OCI-M2 (cell line): Measurements from ENCODE around the gene MDC1.
"Not testable (repeated sequence)": the region's sequence is repeated elsewhere in the genome, so short reads cannot be mapped to it uniquely, and the experiment has no call there.

Experiments used
- DNase-seq: peaks from one replicate; lab custom pipeline; 2025; ENCODE audit not compliant: unreplicated experiment; lab: John Stamatoyannopoulos, UW

MDC1 gene

GRCh38 chr6:30683183-30683979 is 33.7 kb downstream of the MDC1 start:
- no peak for DNase-seq

GRCh38 chr6:30682143-30683117 is 34.7 kb downstream of the MDC1 start:
- peak; percentile 73 for DNase-seq

DNA sequence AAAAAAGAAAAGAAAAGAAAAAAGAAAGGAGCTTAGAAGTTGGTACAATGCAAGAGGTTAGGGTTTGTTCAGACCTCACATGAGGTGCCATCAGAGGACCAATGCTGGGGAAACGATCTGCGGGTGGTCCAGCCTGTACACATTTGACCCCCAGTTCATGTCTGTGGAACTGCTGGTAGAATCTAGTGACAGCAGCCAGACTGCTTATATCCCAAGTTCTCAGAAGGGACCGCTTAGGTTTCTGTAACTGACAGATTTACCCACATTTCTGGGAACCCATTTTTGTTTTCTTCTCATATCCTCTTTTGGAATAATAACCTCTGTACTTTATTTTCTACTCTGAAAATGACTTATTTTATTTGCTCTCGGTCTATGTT is 35.3 kb downstream of the MDC1 start:
- no peak for DNase-seq

DNA sequence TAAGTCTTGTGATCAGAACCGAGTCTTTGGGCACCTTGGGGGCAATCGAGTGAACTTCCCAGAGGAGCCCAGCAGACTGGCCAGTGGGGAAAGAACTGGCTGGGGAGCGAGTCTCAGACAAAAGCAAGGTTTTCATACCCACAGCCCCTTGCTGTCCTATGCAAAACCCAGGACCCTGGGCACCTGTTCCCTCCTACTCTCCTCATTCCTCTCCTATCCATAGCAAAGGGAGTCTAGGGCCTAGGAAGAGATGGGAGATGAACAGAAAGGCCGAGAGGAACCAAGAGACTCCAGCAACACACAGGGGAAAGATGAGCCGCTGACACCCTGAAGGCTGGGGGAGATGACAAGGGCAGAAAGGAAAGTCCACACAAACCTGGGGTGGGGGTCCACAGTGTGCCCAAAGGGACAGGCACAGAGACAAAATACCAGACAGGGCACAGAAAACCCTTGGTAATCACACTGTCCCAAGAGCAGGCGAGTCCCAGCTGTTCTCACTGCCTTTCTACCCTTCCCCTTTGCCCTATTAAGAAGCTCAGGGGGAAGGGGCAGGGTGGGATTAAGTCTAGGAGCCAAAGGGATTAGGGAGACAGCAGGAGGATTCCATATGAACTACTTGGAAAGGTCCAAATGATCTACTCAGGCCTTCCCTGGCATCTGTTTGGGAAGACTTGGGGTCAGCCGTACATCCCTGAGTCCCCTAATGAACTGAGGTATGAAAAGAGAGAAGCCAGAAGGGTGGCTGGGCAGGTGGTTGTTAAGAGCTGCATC is 37.1 kb downstream of the MDC1 start:
- DNase-seq: no peak

DNA sequence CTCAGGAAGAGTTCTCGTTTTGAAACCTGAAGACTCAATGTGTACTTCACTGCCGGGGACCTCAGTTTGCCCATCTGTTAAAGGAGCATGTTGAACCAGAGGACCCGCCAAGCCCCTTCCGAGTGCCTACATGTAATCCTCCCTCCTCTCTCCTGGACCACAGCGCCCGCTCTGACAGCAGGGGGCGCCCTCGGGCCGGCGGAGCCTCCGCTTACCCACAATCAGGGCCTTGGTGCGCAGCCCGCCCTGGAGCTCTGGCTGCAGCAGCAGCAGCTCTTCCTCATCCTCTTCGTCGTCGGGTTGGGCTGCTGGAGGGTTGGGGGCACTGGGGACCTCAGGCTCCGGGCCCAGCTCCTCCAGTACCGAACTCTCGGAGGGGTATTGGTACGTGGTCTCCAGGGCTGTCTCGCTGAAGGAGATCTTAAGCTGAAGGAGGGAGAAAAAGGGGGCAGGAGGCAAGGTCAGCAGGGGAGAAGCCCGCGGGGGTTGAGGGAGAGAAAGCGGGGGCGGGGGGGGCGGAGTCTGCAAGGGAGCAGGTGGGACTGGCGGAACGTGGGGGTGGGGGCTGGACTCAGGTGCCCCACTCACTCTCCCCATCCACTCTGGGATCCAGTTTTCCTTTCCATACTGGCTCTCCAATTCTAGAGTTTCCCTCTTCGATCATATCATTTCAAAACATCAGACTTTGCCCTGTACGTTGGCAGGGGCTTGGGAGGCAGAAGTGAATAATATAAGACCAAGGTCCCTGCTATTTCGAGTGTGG is 37.9 kb downstream of the MDC1 start:
- DNase-seq: no peak

- no peak for DNase-seq
Observed at GRCh38 chr6:30676660-30677285, 40.3 kb downstream of the MDC1 start.

DNA sequence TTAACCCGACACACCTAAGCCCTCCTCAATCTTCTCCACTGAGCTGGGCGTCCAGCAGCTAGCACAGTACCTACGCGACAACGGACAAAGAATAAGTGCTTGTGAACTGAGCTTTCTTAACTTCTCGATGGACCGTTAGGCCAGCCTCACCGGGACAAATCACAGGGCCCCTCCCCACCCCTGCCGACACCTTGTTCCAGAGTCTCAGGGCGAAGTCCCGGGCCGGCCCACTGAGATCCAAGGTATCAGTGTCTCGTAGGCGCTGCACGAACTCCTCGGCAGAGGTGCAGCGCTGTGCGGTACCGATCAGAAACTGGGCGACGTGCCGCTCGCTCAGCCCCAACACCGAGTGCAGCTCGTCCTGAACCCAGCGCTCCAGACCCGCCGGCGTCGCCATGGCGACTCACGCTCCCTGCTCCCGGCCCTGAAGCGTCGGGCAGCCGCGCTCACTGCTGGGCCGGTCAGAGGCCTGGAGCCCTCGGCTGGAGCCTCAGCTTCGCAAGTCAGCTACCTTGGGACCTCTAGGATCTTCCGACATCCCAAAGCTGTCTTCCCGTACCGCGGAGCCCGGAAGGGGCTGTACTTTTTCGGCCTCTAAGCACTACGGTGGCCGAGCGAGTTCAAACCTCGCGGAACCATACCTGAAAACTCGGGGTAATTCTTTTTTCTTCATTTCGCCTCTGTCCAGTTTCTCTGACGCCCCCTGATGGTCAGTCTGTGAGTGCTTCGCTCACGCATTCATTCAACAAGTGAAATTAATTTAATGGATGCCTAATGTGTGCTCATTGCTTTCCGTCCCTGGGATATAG is 44.4 kb downstream of the MDC1 start, which contains the start of gene DHX16:
TSS of gene DHX16 (minus strand) at position 562 of the 809 bp plus-strand sequence. CDS start at position 397, 165 bp downstream.
- peak; percentile 91 for DNase-seq

DNA sequence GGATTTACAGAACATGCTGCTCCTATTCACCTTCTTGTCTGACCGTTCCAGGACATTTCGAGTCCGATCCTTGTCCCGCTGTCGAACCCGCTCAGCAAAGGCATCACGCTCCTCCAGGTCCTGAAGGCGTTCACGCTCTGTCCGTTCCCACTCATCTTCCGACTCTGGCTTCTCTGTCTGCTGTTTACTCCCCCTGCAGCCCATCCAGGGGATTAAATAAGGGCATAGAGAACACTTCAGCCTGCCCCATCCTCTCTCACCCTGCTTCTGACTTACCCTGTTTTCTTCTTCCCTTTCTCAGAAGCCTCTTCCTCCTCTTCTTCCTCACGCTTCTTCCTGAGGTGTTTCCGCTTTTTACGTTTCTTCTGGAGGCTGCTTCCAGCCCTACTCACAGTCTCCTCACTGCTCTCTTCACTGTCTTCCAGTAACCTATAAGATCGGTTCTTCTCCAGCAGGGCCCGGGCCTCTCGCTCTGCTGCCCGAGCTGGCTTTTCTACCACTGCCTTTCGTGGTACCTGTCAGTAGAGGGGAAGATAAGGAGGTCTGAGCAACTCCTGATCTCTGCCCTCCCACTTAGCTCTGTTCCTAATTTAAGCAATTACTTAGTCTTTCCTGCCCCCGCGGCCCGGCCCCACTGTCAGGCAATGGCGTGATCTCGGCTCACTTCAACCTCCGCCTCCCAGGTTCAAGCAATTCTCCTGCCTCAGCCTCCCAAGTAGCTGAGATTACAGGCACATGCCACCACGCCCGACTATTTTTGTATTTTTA is 46.1 kb downstream of the MDC1 start:
- no peak for DNase-seq

- DNase-seq: not testable (repeated sequence)
Observed at GRCh38 chr6:30666300-30666699, 50.8 kb downstream of the MDC1 start.

DNA sequence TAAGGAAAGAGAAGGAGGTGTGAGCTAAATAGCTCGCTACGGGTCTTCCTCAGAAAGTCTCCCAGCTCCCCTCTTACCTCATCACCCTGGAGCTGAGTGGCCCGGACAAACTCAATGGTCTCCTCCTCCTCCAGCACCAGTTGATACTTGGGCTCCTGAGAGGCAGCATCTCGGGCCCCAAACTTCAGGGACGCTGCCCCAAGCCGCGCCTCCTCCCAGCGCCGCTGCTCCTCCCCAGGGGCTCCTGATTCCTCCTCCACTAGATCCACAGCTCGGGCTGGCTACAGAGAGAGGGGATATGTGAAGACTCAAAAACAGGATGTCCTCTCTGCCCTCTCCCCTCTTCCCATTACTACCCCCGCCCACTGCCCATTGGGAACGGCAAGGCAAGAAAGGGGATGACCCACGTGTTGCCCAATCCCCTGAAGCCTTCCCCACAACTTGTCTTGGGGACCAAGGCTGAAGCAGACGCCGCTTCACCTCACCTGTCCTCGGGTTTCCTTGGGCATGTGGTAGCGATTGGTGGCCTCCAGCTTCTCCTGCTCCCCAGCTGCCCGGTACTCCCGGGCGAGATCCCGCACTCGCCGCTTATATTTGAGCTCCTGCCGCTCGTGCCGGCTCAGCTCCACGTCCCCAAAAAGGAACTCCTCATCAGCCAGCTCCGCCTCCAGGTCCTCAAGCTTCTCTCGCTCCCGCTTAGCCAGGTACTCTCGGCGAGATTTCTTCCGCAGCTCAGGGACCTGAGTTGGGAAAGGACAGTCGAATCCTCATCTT is 51.9 kb downstream of the MDC1 start:
- DNase-seq: no peak

- not testable (repeated sequence) for DNase-seq
Observed at GRCh38 chr6:30657922-30658321, 59.2 kb downstream of the MDC1 start.

DNA sequence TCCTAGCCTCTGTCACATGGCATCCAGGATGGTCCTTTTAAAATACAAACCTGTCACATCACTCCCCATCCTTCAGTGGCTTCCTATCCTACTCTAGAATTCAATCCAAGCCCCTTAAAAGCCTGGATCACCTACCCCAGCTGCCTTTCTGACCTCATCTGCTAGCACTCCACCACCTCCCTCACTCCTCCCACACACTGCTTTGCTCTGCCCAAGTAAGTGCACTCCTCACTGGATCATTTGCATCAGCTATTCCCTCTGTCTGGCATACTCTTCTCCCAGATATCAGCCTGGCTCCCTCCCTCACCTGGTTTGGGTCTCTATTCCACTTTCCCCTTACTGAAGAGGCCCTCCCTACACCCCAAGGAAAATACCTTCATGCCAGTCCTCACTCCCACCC is 59.6 kb downstream of the MDC1 start:
- DNase-seq: no peak

DNA sequence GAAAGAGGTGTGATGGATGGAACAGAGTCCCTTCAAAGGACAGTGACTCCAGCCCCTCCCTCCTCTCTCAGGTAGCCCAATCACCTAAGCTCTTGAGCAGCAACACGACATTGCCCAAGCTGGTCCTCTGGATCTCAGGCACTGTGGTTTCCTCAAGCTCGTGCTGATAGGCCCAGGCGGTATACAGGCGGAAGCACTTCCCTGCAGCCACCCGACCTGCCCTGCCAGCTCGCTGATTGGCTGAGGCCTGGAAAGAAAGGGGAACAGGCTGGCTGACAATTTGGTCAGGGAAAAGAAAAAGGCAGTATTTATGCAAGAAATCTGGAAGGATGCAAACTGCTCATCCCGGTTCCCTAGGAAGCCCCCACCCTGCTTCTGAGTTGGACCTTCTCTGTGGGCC is 60.6 kb downstream of the MDC1 start:
- no peak for DNase-seq

DNA sequence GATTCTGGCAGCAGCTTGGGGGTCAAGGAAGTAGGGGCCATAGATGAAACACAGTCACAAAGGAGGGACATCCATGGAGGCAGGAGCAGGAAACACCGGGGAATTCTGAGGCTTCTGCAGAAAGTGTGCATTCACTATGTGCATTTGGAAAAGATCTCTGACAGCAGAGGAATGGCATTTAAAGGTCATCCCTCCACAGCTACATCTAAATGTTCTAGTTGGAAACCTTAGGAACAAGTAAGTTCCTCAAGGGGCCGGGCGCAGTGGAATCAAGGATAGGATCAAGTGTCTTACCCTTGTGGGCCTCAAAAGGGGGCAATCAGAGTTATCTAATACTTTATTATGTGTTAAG is 61.4 kb downstream of the MDC1 start:
- DNase-seq: no peak

GRCh38 chr6:30654798-30655742 is 62.0 kb downstream of the MDC1 start:
- no peak for DNase-seq

DNA sequence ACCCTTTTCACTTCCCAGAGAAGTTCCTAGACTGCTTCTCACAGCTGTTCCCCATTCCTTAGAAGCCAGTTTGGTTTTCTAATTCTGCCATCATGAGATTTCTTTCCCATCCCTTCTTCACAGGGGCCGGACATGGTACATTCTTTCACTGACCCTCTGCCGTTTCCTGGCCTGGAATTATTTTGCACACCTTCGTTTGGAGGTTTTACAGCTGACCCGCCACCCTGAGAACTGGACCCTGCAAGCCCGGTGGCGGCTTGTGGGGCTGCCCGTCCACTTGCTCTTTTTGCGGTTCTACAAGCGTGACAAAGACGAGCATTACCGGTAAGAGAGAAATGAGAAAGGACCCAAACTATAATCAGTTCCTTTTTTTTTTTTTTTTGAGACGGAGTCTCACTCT is 65.9 kb downstream of the MDC1 start:
- no peak for DNase-seq
